Motor neuron (in vitro differentiated cells): ENCODE data around the gene FHIT. TPM values are rescaled to one million over a fixed set of nuclear protein-coding genes. Genes with fewer than 3 reads are reported as not detected.

Experiments used
- ATAC-seq, 8 experiments: fragments of 200-7000 bp; cut with Tn5 transposase; replicated peaks in 6 of 8; 2 replicates each; pipeline ENCODE4 v1.8.0; 2021; ENCODE audit warnings: mild to moderate bottlenecking in 8 of 8, moderate library complexity in 8 of 8
- H3K27ac ChIP-seq, 2 donors: fragments of 250-450 bp; sonication (Bioruptor Pico); 2 replicates each; pipeline ENCODE4 v1.9.0; 2021; ENCODE audit warnings: antibody characterized with exemption in 2 of 2, mild to moderate bottlenecking in 2 of 2, moderate library complexity in 1 of 2
- H3K4me1 ChIP-seq, 2 donors: fragments of 250-450 bp; sonication (Bioruptor Pico); replicated peaks in 1 of 2; 2 replicates each; pipeline ENCODE4 v1.6.1; 2021; ENCODE audit warnings: antibody characterized with exemption in 2 of 2, mild to moderate bottlenecking in 2 of 2, moderate library complexity in 1 of 2
- H3K4me3 ChIP-seq, 5 donors: fragments of 250-450 bp; sonication (Bioruptor Pico); 2 replicates each; pipeline ENCODE4 v1.9.0; 2021; ENCODE audit warnings: antibody characterized with exemption in 5 of 5, mild to moderate bottlenecking in 5 of 5, moderate library complexity in 4 of 5
- WGBS, 10 experiments: fragments of 450-650 bp; shearing (Covaris generic); methylation state at CpG; one replicate each; pipeline ENCODE4 v1.0.0; 2022; 5-methylcytosine and 5-hydroxymethylcytosine counted together
- in situ Hi-C, 9 experiments: fragments of 400-800 bp; cut with MboI; loops; one replicate each; pipeline ENCODE4 v1.15.0; 2021; ENCODE audit warnings: low sequenced_read_pairs in 9 of 9, low pct_unique_long_range_greater_than_20kb in 2 of 9; ENCODE audit not compliant: unreplicated experiment in 9 of 9
- total RNA-seq, 8 experiments: library from RNA; unstranded; fragments of 300-600 nt; gene quantifications; 2 replicates each; pipeline versions ENCODE4 v1.2.3 to v1.2.4, GENCODE V29; 2022

FHIT gene
- total RNA-seq, 8 experiments from 2014 or later, result 1.6 to 25.1 (median 12.1) TPM

- WGBS, 10 experiments, result 30 to 80% (median 61%) methylated on average over 2 to 6 of the region's 7 CpGs; no CpG with 5 or more reads in 2 of the 10 experiments
- Histone ChIP-seq H3K4me1 (peaks cover 13 to 31% of the 10 kb centered on the region in 2 donors), H3K27ac (no peak overlapping the region), H3K4me3 (no peak overlapping the region)
- peak in 6 of 8 experiments; percentile 56 to 97 (median 84) for ATAC-seq
- in situ Hi-C loops, result no loop called here
Observed at GRCh38 chr3:61154457-61155198, 96.6 kb downstream of the FHIT start.

DNA sequence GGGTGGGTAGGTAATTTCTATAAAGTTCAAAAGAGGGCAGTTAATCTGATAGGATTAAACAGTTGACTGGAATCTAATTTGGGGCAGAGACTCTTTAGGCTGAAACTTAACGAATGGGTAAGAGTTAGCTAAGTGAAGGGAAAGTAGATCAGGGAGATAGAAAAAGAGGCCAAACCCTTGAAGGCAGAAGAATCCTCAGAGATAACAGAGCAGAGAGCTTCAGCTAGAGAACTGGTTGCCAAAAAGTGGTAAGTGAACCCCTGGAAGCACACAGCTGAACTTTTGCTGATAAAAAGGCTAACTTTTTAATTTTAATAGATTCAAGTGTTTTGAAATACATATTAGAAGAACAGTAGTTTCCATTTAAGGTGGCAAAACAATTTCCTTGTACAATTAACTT lies 99.2 kb downstream of the FHIT start:
- in situ Hi-C loops, result no loop called here
- Histone ChIP-seq H3K27ac (no peak overlapping the region), H3K4me1 (peaks cover 0 to 14% of the 10 kb centered on the region in 2 donors), H3K4me3 (no peak overlapping the region)
- no peak for ATAC-seq
- WGBS, 10 experiments, result 78 to 100% (median 100%) methylated on average over 1 of the region's 1 CpG; no CpG with 5 or more reads in 1 of the 10 experiments

DNA sequence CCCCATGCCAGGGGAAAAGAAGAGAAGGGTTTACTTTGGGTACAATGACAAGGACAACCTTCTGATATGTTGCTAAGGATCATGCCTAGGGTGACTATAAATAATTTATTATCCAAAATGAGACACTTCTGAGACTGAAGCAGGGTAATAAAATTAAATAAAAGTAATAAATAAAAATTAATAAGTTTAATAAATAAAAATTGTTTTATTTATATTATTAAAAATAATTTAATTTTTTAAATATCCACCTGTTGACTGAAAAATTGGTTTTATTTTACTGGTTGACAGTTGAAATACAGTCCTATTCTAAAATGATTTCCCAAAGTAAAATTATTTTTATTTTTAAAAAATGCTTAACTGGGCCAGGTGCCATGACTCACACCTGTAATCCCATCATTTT lies 102.0 kb downstream of the FHIT start:
- in situ Hi-C loops, result no loop called here
- H3K4me3 ChIP-seq, result no peak overlapping the region
- ATAC-seq, result no peak
- H3K4me1 ChIP-seq, result peaks cover 0 to 6% of the 10 kb centered on the region in 2 donors
- H3K27ac ChIP-seq, result no peak overlapping the region

DNA sequence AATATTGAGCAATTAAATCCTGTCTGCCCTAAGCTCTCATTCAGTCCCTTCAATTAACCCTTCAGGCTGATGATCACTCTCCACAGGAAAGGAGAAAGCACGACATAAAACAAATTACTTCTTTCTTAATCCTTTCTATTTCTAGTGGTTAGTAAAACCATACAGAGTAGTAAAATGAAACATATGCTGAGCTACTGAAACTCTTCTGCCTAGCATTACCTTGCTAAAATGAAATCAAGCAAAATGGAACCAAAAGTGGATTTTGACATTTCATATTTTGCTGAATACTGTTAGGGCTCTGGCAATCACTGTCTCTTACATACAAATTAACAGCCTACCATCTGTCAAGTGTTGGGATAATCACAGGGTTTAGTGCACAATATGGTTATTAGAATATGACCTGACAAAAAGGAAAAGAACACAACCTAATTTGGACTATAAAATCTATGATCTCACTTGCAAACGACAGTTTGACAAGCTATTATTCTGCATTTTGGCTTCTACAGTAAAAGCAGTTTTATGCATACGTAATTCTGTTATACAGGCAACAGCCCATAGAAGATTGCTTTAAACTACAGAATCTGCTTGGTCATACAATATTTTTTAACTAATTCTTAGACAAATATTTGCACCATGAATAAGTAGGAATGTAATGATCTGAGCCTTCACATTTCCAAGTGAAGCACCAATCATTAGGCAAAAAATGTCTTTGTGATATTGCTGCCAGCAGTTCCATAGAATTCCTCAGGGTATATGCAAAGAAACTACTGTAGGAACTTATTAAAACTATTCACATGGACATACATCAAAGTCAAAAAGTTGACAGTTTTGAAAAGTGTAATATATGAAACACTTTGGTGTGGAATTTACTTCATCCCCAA lies 105.0 kb downstream of the FHIT start:
- no peak overlapping the region for H3K27ac ChIP-seq
- in situ Hi-C loops, result no loop called here
- peak in 1 of 8 experiments; percentile 50 for ATAC-seq
- peaks cover 2 to 7% of the 10 kb centered on the region in 2 donors for H3K4me1 ChIP-seq
- H3K4me3 ChIP-seq, result no peak overlapping the region
- WGBS, 10 experiments, result 17 to 100% (median 89%) methylated on average over 1 to 3 of the region's 3 CpGs; no CpG with 5 or more reads in 1 of the 10 experiments

- H3K4me1 ChIP-seq, result peaks cover 2 to 7% of the 10 kb centered on the region in 2 donors
- in situ Hi-C loops, result no loop called here
- peak in 7 of 8 experiments; percentile 17 to 66 (median 44) for ATAC-seq
- no peak overlapping the region for H3K4me3 ChIP-seq
- no peak overlapping the region for H3K27ac ChIP-seq
- 0 to 67% (median 11%) methylated on average over 1 to 3 of the region's 3 CpGs for WGBS, 10 experiments
Observed at GRCh38 chr3:61141697-61142096, 109.6 kb downstream of the FHIT start.

DNA sequence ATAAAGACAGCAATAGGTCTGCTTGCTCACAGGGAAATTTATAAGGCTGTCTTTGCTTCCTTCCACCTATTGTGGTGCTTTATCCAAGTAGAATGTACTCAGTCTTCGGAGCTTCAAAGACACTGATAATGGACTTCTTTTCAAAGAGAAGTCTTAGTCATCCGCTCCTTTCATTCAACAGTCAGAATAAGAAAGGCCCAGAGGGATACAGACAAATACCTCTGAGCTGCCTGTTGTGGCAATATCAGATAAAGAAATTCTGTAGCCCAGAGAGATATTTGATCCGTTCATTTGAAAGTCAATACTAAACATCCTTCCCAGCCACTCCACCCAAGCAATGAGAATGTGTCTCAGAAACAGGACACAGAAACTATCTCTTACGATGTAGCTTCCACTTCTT lies 110.0 kb downstream of the FHIT start:
- 12 to 69% (median 28%) methylated on average over 1 to 3 of the region's 4 CpGs; no CpG with 5 or more reads in 2 of the 10 experiments for WGBS, 10 experiments
- Histone ChIP-seq H3K4me3 (no peak overlapping the region), H3K27ac (no peak overlapping the region), H3K4me1 (peaks cover 2 to 7% of the 10 kb centered on the region in 2 donors)
- ATAC-seq, result peak; percentile 26 to 90 (median 51)
- in situ Hi-C loops, result no loop called here

- Histone ChIP-seq H3K27ac (no peak overlapping the region), H3K4me1 (peaks cover 2 to 7% of the 10 kb centered on the region in 2 donors), H3K4me3 (no peak overlapping the region)
- no peak for ATAC-seq
- in situ Hi-C loops, result no loop called here
- 38 to 100% (median 83%) methylated on average over 2 to 4 of the region's 4 CpGs for WGBS, 10 experiments
Observed at GRCh38 chr3:61139686-61140085, 111.6 kb downstream of the FHIT start.

DNA sequence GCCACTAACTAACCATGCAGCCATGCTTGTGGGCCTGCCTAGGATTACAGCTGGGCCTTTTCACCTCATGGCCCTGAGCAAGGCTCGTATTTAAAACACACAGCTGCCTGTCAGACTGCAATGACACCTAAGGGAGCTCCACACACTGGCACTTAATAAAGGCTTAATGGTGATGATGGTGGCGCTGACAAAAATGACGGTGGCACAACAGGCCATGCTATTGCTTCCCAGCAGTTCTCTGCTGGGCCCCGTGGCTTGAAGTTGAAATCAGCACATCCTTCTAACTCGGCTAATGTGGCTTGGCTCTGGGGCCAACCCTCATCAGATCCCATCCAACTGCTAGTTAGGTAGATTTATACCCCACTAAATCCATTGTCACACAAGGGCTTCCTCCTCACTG lies 112.9 kb downstream of the FHIT start:
- no peak overlapping the region for H3K27ac ChIP-seq
- H3K4me1 ChIP-seq, result peaks cover 2 to 7% of the 10 kb centered on the region in 2 donors
- ATAC-seq, result no peak
- WGBS, 10 experiments, result 29 to 100% (median 87%) methylated on average over 1 to 3 of the region's 5 CpGs; no CpG with 5 or more reads in 5 of the 10 experiments
- in situ Hi-C loops, result no loop called here
- H3K4me3 ChIP-seq, result no peak overlapping the region

DNA sequence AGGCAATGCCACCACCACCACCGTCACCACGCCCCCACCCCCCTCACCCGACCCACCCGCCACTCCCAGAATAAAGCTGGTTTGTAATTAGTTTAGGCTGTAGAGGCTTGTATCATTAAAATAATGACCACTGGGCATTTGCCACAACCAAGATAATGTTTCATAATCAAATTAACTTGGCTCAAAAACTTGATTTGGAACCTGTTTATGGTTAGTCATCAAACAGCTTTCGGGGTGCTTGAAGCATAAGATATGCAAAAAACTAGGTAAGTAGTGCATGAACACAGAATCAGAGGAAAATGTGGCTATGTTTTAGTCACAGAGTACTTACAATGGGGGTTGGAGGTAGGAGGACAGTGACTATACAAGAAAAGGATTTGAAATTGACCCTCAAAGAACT lies 115.1 kb downstream of the FHIT start:
- H3K4me1 ChIP-seq, result no peaks in the 10 kb centered on the region
- ATAC-seq, result no peak
- whole genome bisulfite sequencing, 10 experiments, result 40 to 100% (median 95%) methylated on average over 1 to 5 of the region's 5 CpGs; no CpG with 5 or more reads in 6 of the 10 experiments
- H3K4me3 ChIP-seq, result no peak overlapping the region
- no peak overlapping the region for H3K27ac ChIP-seq
- in situ Hi-C loops, result no loop called here

- no peak overlapping the region for H3K27ac ChIP-seq
- H3K4me1 ChIP-seq, result no peaks in the 10 kb centered on the region
- in situ Hi-C loops, result no loop called here
- 75 to 89% (median 78%) methylated on average over 1 to 3 of the region's 3 CpGs; no CpG with 5 or more reads in 6 of the 10 experiments for WGBS, 10 experiments
- no peak for ATAC-seq
- H3K4me3 ChIP-seq, result no peak overlapping the region
Observed at GRCh38 chr3:61134532-61134931, 116.7 kb downstream of the FHIT start.

DNA sequence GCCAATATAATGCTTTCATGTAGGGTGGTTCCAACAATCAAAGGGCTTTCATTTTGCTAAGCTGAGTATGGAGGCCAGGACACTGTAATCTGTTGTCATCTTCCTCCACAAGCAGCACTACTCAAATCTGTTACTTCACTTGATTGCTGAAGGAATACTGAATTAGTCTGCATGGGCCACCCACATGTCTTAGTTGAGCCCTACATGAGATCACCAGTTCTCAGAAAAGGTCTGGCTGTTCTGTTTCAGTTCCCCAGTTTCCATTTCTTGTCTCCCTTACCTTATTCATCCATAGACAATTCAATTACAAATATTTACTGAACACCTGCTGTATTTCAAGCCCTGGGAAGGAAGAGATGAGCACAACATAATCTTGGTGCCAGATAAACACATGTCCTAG lies 119.2 kb downstream of the FHIT start:
- Histone ChIP-seq H3K27ac (no peak overlapping the region), H3K4me1 (no peaks in the 10 kb centered on the region), H3K4me3 (no peak overlapping the region)
- in situ Hi-C loops, result no loop called here
- peak in 2 of 8 experiments; percentile 15 to 20 for ATAC-seq

- H3K4me1 ChIP-seq, result no peaks in the 10 kb centered on the region
- H3K4me3 ChIP-seq, result no peak overlapping the region
- no peak for ATAC-seq
- no peak overlapping the region for H3K27ac ChIP-seq
- in situ Hi-C loops, result no loop called here
- WGBS, 10 experiments, result 0 to 100% (median 77%) methylated on average over 1 to 2 of the region's 2 CpGs; no CpG with 5 or more reads in 2 of the 10 experiments
Observed at GRCh38 chr3:61118830-61119229, 132.4 kb downstream of the FHIT start.
